DMS 273 (cell line): ENCODE measurements around the gene ZFP36L1.

Source experiments
- DNase-seq: peaks from one replicate; lab custom pipeline; 2025; ENCODE audit not compliant: unreplicated experiment; lab: John Stamatoyannopoulos, UW

Gene ZFP36L1

GRCh38 chr14:68816183-68816942 is 23.5 kb upstream of the ZFP36L1 start:
- peak; percentile 97 for DNase-seq

GRCh38 chr14:68815298-68816182 is 22.7 kb upstream of the ZFP36L1 start:
- no peak for DNase-seq

GRCh38 chr14:68814539-68815297 is 21.9 kb upstream of the ZFP36L1 start:
- peak; percentile 67 for DNase-seq

- DNase-seq = no peak
These were observed 21.3 kb upstream of the ZFP36L1 start for GRCh38 chr14:68814238-68814538.

- no peak for DNase-seq
These were observed 20.5 kb upstream of the ZFP36L1 start for GRCh38 chr14:68813318-68813838.

GRCh38 chr14:68811171-68811570 is 18.3 kb upstream of the ZFP36L1 start:
- DNase-seq = no peak

GRCh38 chr14:68810173-68811153 is 17.6 kb upstream of the ZFP36L1 start:
- DNase-seq = no peak

- DNase-seq = no peak
These were observed 16.7 kb upstream of the ZFP36L1 start for GRCh38 chr14:68809524-68809923.

GRCh38 chr14:68808696-68809480 is 16.0 kb upstream of the ZFP36L1 start:
- DNase-seq = peak; percentile 21

GRCh38 chr14:68807987-68808386 is 15.1 kb upstream of the ZFP36L1 start:
- DNase-seq = no peak

GRCh38 chr14:68807148-68807600 is 14.3 kb upstream of the ZFP36L1 start:
- peak; percentile 91 for DNase-seq

- DNase-seq = peak; percentile 51
These were observed 13.8 kb upstream of the ZFP36L1 start for GRCh38 chr14:68806526-68807147.

GRCh38 chr14:68805414-68805813 is 12.5 kb upstream of the ZFP36L1 start:
- DNase-seq = no peak

GRCh38 chr14:68801631-68802030 is 8.8 kb upstream of the ZFP36L1 start:
- DNase-seq = no peak

GRCh38 chr14:68800953-68801352 is 8.1 kb upstream of the ZFP36L1 start:
- no peak for DNase-seq

- DNase-seq = no peak
These were observed 7.5 kb upstream of the ZFP36L1 start for GRCh38 chr14:68800390-68800789.

- no peak for DNase-seq
These were observed 5.8 kb upstream of the ZFP36L1 start for GRCh38 chr14:68798621-68799020.

GRCh38 chr14:68797121-68797670 is 4.3 kb upstream of the ZFP36L1 start:
- no peak for DNase-seq
